GM18861 (cell line): ENCODE results near the gene CLIC1.
"Not testable (repeated sequence)": the region's sequence is repeated elsewhere in the genome, so short reads cannot be mapped to it uniquely, and the experiment has no call there.

Source experiments
- ATAC-seq: cut with Tn5 transposase; IDR thresholded peaks from one replicate; pipeline ENCODE4 v1.9.1; 2021; ENCODE audit not compliant: unreplicated experiment

The CLIC1 gene

DNA sequence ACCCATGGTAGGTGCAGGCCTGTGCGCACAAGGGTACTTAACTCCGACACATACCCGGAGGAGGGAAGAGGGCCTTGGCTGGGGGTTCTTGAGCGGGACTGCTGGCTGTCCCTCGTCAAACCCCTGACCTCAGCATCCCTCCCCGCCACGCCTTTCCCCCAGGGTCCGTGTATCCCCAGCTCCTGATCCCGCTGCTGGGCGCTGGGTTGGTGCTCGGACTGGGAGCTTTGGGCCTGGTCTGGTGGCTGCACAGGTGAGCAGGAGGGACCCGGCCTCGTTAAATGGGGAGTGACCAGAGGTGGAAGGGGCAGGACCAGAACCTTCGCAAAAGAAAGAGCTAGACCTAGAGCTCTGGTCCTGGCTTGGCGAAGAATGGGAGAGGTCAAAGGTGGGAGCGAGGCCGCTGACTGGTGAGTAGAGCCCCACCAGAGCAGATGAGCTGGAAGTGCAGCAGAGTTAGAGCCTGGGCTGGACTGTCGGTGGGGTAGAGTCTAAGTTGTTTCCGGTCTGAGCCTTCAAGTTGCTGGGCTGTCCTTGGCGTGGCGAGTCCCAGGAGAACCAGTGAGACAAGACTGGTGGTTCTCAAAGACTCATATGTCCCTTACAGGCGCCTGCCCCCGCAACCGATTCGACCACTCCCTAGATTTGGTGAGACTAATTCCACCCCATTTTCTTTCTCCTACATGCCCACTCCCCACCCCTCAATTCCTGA is 12.2 kb downstream of the CLIC1 start:
- ATAC-seq, result no peak

DNA sequence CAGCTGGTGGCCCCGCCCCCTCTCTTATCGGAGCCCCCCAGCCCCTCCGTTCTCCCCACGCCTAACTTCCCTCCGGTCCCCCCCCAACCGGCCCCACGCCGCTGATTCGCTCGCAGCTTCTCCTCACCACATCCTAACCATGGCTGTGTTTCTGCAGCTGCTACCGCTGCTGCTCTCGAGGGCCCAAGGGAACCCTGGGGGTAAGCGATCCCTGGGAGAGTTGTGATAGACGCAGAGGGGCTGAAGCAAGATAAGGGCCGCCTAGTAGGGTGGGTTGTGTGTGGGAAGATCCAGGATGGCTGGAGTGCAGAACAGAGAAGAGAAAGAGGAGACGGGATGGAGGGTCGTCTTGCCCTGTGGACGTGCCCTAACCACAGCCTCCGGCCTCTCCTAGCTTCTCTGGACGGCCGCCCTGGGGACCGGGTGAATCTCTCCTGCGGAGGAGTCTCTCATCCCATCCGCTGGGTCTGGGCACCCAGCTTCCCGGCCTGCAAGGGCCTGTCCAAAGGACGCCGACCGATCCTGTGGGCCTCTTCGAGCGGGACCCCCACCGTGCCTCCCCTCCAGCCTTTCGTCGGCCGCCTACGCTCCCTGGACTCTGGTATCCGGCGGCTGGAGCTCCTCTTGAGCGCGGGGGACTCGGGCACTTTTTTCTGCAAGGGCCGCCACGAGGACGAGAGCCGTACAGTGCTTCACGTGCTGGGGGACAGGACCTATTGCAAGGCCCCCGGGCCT is 12.9 kb downstream of the CLIC1 start, which contains the start of gene MPIG6B:
Gene MPIG6B (plus strand): TSS at position 129 of the 735 bp plus-strand sequence. CDS start 11 bp downstream, at position 140.
- ATAC-seq, result no peak

DNA sequence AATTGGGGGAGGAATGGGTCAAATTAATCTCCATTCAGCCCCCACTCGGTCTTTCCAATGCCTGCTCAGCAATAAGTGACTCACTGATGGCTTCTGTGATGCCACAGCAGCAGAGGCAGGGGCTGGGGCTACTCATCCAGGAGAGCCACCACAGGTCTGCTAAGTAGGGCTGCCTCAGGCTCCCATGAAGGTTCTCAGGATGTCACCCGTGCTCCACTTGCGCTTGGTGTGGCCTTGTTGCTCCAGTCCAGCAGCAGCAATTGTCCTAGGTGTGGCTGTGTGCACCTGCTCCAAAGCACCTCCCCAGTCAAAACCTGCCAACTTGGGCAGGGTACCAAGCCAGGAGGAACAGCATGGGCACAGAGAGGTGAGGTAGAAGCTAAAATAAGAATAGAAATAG is 14.2 kb downstream of the CLIC1 start:
- ATAC-seq, result no peak

DNA sequence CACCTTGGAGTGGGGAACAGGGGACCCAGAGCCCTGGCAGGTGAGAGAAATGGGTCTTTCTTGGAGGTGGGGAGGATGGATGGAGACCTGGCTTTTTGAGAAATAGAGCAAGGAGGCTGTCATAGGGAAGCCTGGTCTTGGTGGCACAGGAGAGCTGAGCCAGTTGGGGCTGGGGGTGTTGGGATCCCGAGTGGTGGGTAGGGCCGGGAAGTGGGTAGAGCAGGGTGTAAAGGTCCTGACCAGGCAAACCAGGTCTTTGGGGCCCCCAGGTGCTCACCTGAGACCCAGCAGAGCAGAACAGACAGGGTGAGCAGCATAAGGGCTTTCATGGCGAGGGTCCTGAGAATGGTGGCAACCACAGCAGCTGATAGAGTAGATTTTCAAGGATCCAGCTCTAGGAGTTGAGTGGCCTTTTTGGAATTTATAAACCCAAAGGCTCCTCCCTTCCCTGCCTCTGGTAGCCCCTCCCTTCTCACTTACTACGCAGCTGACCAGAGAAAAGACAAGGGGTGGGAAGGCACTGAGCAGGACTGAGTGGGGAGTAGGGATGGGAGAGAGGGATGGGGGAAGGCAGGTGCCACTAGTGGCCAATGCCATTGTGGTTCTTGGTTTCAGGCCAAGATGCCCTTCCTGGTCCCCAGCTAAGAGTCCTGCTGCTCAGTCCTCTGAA is 14.8 kb downstream of the CLIC1 start, which contains the start of gene LY6G6C:
Gene LY6G6C (minus strand): TSS at position 396 of the 670 bp plus-strand sequence. CDS start 67 bp downstream, at position 329.
- no peak for ATAC-seq

DNA sequence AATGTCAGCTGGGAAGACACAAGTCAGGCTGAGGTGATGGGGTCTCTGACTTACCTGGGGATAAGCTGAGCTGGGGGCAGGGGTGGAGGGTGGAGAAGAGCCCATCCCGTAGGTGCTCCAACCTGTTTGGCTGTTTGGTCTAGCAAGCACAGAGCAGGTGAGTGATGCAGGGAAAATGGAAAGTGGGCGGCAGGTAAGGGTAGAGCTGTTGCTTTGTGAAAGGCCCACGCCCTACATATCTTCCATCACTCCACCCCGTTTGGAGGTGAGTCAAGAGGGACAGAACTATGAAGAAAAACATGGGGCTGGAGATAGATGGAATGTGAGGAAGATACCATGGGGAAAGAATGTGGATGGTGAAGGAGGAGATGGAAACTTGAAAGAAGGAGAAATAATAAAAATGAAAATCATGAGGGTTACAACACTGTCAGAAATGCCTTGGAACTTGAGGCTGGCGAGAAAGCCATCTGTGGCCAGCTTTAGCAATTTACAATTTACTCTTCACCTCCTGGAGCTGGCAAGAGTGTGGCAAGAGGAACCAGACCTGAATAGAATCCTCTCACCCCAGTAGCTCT is 16.0 kb downstream of the CLIC1 start:
- ATAC-seq, result no peak

DNA sequence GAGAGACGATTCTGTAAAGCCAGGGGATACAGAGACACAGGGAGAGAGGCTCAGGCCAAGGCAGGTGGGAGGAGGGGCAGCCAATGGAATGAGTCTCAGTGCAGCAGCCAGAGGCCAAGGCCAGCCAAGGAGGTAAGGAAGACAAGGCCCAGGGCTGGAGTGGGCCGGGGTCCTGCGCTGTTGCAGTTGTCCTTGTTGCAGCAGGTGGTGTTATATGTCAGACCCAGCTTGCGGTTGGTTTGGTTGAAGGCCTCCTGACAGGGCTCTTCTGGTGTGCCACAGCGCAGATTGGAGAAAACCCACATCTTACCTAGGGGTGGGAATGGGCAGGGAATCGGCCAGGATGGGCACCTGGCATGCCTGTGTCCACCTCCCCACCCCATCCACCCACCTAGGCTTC is 17.3 kb downstream of the CLIC1 start:
- ATAC-seq, result no peak

DNA sequence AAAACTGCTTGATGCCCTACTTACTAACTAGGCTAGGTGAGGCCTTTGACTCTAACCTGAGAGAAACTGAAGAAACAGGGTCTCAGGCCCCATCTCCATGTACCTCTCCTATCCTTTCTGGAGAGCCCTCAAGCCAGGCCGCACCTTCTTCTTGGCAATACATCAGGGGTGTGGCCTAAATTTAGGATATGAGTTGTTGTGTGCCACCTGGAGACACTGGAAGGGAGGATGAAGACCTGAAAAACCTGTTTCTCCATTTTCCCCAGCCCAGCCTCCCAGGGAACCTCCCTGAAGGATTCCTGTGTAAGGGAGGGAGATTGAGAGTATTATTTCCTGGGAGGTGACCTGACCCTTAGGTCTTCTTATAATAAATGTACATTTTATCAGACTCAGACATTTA is 18.1 kb downstream of the CLIC1 start:
- no peak for ATAC-seq

DNA sequence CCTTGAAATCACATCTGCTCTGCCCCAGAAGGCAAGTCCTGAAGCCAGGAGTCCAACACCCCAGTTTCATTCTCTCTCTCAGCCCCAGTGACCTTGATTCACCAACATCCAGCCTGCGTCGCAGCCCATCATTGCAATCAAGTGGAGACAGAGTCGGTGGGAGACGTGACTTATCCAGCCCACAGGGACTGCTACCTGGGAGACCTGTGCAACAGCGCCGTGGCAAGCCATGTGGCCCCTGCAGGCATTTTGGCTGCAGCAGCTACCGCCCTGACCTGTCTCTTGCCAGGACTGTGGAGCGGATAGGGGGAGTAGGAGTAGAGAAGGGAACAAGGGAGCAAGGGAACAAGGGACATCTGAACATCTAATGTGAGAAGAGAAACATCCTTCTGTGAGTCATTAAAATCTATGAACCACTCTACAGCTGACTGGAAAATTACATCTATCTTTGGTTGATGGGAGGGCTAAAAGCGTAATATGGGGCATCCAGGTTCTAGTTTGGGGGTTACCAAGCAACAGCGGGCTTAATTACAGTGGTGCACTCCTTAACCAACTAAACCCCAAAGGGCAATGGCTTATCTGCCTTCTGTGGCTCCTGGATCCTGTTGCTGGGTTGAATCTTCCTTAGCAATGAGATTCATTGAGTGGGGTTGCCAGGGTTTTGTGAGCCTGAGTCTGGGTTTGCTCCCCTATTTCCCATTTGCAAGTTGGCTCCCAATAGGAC is 18.7 kb downstream of the CLIC1 start:
- ATAC-seq, result no peak

DNA sequence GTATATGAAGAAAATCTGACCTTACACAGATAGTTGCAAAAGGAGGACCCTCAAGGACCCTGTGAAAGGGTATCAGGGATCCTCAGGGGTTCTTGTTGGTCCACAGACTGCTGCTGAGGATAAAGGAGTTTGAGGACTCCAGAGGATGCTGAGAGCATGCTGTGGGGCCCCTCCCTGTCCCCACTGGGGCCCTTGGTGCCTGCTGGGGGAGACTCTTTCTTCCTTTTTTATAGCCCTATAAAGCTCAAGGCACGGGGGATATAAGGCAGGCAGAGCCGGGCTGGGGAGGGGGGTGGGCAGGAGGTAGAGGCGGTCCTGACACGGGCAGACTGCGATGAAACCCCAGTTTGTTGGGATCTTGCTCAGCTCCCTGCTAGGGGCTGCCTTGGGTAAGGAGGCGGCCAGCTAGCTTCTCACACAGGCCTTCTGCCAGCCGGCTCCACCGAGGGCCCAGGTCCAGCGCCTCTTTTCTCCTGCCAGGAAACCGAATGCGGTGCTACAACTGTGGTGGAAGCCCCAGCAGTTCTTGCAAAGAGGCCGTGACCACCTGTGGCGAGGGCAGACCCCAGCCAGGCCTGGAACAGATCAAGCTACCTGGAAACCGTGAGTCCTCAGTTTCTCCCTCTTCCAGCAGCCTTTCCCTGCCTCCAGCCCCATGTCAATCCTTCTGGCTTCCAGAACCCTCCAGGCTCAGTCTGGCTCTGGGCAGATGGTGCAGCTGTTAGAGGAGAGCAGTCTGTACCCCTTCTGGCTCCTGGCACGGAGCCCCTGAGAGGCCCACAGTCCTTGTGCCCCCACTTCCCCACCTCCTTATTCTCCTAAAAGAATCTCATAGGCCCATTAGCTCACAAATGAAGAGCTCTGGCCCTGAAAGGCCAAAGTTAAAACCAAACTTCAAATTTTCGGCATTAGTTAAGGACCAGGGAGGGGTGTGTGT is 21.0 kb downstream of the CLIC1 start, which contains the start of gene LY6G6D:
Gene LY6G6D (plus strand): TSS at position 327 of the 937 bp plus-strand sequence. CDS start 8 bp downstream, at position 335.
- ATAC-seq, result no peak

DNA sequence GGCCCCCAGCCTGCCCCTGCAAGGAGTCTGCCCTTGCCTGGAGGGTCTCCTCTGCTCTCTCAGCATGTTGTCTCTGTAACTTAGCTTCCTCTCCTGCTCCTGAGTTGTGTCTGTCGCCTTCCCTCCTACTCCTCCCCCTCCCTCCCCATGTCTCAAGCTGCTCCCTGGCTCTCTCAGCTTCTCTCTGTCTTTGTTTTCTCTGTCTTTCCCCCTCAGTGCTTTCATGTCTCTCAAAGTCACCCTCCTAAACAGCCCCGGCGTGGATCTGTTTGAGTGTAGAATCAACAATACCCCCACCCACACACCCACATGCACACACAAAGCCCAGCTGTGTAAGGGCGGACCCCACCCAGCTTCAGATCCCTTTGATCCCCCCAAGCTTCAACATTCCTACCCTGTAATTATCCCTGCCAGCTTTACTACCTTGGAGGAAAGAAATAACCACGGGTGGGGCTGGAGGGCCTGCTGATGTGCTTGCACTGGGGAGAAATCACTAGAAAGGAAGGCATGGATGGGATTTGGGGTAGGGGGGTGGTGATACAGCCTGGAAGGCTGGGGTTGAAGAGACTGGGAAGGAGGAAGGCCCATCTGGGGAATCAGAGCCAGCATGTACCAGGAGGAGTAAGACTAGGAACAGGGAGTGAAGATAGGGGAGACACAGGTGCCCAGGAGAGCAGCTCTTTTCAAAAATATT is 22.2 kb downstream of the CLIC1 start:
- ATAC-seq, result no peak

DNA sequence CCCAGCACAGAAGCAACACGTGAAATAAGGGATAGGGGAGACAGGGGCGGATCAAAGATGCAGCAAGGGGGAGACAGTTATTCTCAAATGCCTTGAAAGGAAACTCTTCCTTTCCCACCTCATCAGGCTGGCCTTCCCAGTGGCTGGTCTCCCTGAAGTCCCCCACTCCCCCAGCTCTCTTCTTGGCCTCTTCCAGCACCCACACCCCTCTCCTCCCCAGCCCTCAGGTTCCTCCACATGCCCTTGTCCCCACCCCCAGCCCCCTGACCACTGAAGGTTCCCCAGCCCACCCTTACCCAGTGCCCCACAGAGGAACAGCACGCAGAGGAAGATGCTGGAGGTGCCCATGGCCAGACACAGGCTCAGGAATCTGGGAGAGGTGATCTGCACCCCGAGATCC is 22.9 kb downstream of the CLIC1 start:
- no peak for ATAC-seq

DNA sequence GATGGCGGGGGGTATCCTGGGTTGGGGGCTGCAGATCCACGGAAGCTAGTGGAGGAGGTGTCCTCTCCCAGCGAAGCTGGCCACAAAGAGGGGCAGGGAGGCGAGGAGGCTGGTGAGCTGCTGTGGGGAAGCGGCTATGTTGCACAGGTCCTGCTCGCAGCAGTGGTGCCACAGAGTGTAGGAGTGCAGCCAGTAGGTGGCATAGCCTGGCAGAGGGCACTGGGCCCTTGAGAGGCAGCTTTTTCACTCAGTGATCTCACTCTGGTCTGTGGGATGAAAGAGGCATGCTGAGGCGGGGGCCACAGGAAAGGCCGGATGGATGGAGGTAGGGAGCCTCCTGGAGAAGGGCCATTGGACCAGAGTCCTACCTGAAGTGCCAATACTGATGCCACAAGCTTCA is 24.0 kb downstream of the CLIC1 start:
- ATAC-seq, result no peak

DNA sequence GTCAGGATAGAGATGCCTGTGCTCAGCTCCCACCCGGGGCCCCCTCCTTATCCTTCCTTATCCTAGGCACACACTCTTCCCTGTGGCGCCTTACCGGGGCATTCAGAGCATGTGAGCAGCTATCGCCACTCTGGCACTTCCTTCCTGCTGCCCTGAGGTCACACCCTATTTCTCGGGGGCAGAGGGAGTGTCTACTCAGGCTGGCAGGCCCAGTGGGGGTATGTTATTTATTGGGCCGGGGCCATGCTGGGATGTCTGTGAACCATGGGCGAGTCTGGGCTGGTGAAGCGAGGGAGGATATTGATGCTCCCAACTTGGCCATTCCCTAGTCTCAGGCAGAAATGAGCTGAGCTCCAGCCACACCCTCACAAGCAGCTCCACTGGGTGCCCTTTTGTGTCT is 25.1 kb downstream of the CLIC1 start:
- ATAC-seq, result no peak

DNA sequence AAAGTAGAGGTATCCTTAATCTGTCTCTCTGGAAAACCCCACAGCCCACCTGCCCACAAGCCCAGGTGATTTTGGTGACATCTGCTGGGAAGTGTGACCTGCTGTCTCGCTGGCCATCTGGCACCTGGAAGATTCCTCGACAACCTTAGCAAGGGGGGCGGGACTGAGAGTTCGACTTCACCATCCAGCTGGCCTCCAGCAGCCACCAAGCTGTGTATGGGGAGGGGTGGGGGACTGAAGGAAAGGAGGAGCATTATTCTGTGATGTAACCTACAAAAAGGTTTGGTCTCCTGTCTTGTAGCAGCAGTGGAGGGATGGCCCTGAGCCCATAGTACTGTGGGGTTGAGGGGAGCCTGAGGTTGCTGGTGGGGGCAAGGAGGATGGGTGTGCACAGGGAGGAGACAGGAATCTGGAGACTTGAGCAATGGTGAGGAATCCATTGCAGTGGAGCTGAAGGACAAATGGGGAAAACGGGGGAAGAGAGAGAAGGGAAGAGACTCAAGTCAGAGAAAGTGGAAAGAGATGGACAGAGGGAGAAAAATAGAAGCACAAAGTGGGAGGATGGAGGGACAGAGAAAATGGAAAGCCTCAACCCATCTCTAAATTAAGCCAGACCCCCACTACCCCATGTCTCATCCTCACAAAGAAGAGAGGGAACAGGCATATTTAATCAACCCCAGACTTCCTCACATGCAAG is 25.7 kb downstream of the CLIC1 start:
- no peak for ATAC-seq

DNA sequence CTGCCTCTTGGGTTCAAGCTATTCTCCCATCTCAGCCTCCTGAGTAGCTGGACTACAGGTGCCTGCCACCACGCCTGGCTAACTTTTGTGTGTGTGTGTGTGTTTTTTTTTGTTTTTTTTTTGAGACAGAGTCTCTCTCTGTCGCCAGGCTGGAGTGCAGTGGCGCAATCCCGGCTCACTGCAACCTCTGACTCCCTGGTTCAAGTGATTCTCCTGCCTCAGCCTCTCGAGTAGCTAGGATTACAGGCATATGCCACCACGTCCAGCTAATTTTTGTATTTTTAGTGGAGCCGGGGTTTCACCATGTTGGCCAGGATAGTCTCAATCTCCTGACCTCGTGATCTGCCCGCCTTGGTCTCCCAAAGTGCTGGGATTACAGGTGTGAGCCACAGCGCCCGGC is 27.2 kb downstream of the CLIC1 start:
- ATAC-seq, result not testable (repeated sequence)

DNA sequence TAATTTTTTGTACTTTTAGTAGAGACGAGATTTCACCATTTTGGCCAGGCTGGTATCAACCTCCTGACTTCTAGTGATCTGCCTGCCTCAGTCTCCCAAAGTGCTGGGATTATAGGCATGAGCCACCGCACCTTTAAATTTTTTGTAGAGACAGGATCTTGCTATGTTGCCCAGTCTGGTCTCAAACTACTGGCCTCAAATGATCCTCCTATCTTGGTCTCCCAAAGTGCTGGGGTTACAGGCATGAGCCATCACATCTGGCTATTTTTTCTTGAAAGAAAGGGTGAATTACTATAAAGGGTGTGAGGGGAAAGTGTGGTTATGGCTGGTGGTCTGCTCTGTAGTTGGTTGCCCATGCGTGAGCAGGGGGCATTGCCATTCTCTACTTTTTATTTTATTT is 28.1 kb downstream of the CLIC1 start:
- ATAC-seq, result no peak

DNA sequence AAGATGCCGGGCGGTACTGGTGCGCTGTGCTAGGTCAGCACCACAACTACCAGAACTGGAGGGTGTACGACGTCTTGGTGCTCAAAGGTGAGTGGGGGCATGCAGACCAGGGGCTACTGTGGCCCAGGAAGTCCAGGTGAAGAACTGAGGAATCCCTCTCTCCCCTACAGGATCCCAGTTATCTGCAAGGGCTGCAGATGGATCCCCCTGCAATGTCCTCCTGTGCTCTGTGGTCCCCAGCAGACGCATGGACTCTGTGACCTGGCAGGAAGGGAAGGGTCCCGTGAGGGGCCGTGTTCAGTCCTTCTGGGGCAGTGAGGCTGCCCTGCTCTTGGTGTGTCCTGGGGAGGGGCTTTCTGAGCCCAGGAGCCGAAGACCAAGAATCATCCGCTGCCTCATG is 28.6 kb downstream of the CLIC1 start:
- ATAC-seq, result no peak

DNA sequence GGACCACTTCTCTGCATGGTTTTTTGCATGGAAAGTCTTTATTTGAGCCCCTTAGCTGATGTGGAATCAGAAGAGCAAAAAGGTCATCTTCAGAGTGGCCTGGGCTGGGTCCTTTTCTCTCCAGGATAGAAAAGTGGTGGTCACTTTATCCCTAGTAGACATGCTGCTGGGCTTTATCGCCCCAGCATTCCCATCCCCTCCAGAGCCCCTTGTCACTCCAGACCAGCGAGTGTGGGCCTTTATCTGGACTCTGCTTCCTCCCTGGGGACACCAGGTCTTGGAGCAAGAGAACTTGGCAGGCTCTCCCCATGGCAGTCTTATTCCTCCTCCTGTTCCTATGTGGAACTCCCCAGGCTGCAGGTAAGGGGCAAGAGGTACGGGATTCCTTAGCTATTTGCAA is 29.7 kb downstream of the CLIC1 start, which contains the start of gene LY6G6F:
Gene LY6G6F (plus strand): TSS at position 268 of the 400 bp plus-strand sequence. CDS start 41 bp downstream, at position 309.
- no peak for ATAC-seq
